ENCODE results near the gene POU2AF1. TPM values are rescaled to one million over a fixed set of nuclear protein-coding genes. Genes with fewer than 3 reads are reported as not detected.

Gene POU2AF1
- total RNA-seq, 1 donor from 2014 or later = not detected

DNA sequence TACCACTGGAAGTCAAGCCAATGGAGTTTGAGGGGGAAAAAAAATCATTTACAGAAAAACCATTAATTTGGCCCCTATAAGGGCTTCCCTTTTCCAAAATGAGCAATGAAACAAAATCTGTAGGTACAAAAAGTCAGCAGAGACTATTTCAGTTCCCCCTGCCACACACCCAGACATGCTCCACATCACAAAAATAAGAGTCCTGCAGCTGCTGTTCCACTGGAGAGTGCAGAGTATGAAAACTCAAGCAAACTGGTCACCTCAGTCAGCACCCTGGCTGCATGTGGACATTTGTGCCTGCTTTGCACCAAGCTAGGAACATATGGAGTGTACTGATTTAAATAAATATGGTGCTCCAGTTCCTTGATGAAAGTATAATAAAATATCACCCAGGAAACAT is 15.1 kb downstream of the POU2AF1 start:
- DNase-seq (ENCODE audit: low spot score in 2 of 2, unreplicated experiment in 2 of 2) = no peak
- no peak for TF ChIP-seq CTCF (IDR thresholded peaks at IDR 0.05; ENCODE audit: unreplicated experiment)
- H3K27ac Mint-ChIP-seq = no peak overlapping the region
- H3K9me3 Mint-ChIP-seq = peaks cover 7% of the 10 kb centered on the region
- peaks cover 1% of the 10 kb centered on the region for H3K27me3 Mint-ChIP-seq (ENCODE audit: low read depth)
- no peaks in the 10 kb centered on the region for H3K36me3 Mint-ChIP-seq
- H3K4me3 Mint-ChIP-seq = no peak overlapping the region
- no peaks in the 10 kb centered on the region for H3K4me1 Mint-ChIP-seq

GRCh38 chr11:111362887-111363411 is 16.1 kb downstream of the POU2AF1 start:
- H3K27ac Mint-ChIP-seq = no peak overlapping the region
- DNase-seq (ENCODE audit: low spot score in 2 of 2, unreplicated experiment in 2 of 2) = no peak
- H3K9me3 Mint-ChIP-seq = peaks cover 7% of the 10 kb centered on the region
- no peaks in the 10 kb centered on the region for H3K36me3 Mint-ChIP-seq
- no peak for TF ChIP-seq CTCF (IDR thresholded peaks at IDR 0.05; ENCODE audit: unreplicated experiment)
- H3K4me3 Mint-ChIP-seq = no peak overlapping the region
- H3K27me3 Mint-ChIP-seq (ENCODE audit: low read depth) = peaks cover 1% of the 10 kb centered on the region
- no peaks in the 10 kb centered on the region for H3K4me1 Mint-ChIP-seq

GRCh38 chr11:111361874-111362273 is 17.2 kb downstream of the POU2AF1 start:
- peaks cover 7% of the 10 kb centered on the region for H3K9me3 Mint-ChIP-seq
- no peaks in the 10 kb centered on the region for H3K36me3 Mint-ChIP-seq
- H3K27ac Mint-ChIP-seq = no peak overlapping the region
- no peaks in the 10 kb centered on the region for H3K4me1 Mint-ChIP-seq
- peaks cover 1% of the 10 kb centered on the region for H3K27me3 Mint-ChIP-seq (ENCODE audit: low read depth)
- TF ChIP-seq CTCF (IDR thresholded peaks at IDR 0.05; ENCODE audit: unreplicated experiment) = no peak
- DNase-seq (ENCODE audit: low spot score in 2 of 2, unreplicated experiment in 2 of 2) = no peak
- no peak overlapping the region for H3K4me3 Mint-ChIP-seq

- H3K36me3 Mint-ChIP-seq = no peaks in the 10 kb centered on the region
- H3K4me3 Mint-ChIP-seq = no peak overlapping the region
- H3K9me3 Mint-ChIP-seq = peaks cover 3% of the 10 kb centered on the region
- no peak for DNase-seq (ENCODE audit: low spot score in 2 of 2, unreplicated experiment in 2 of 2)
- H3K4me1 Mint-ChIP-seq = no peaks in the 10 kb centered on the region
- peaks cover 3% of the 10 kb centered on the region for H3K27me3 Mint-ChIP-seq (ENCODE audit: low read depth)
- no peak overlapping the region for H3K27ac Mint-ChIP-seq
- TF ChIP-seq CTCF (IDR thresholded peaks at IDR 0.05; ENCODE audit: unreplicated experiment) = no peak
Measured at GRCh38 chr11:111361052-111361801, 17.8 kb downstream of the POU2AF1 start.

DNA sequence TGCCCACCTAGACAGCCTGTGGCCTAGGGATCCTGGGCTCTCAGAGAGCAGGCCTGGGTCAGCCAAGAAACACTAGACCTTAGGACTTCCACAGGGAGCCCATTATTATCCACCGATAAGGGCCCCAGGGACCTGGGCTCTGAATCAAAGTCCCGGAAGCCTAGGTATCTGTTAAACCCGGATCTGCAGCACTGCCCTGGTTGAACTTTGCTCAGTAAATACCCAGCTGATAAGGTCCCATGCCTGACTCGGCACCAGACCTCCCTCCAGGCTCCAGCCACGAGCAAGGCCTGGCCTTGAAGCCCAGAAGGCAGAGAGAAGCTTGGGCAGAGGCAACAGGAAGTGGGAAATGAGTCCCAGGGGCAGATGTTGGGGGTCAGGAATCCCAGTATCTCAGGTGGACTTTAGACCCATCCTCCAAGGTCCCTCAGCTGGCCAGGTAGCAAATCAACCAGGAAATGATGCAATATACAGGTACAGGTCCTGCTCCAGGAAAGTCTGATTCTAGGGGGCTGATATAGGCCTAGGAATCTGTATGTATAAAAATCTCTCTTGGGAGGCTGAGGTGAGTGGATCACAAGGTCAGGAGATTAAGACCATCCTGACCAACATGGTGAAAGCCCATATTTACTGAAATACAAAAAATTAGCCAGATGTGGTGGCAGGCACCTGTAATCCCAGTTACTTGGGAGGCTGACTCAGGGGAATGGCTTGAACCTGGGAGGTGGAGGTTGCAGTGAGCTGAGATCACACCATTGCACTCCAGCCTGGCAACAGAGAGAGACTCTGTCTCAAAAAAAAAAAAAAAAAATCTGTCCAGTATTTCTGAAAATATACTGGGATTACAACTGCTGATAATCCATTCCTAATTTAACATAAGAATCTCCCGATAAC is 18.7 kb downstream of the POU2AF1 start:
- Mint-ChIP-seq H3K27me3 (ENCODE audit: low read depth) (peaks cover 4% of the 10 kb centered on the region), H3K4me1 (no peaks in the 10 kb centered on the region), H3K9me3 (no peaks in the 10 kb centered on the region), H3K36me3 (no peaks in the 10 kb centered on the region), H3K4me3 (no peak overlapping the region), H3K27ac (no peak overlapping the region)
- no peak for TF ChIP-seq CTCF (IDR thresholded peaks at IDR 0.05; ENCODE audit: unreplicated experiment)
- DNase-seq (ENCODE audit: low spot score in 2 of 2, unreplicated experiment in 2 of 2) = no peak
